Astrocyte (in vitro differentiated cells and primary cell): ENCODE results near the gene HSF4. TPM values are rescaled to one million over a fixed set of nuclear protein-coding genes. Genes with fewer than 3 reads are reported as not detected.

Source experiments
- DNase-seq: peaks from one replicate; pipeline ENCODE4 v3.0.0-alpha.2; 2010; ENCODE audit warnings: low read depth
- FAIRE-seq: peaks from 2 replicates; lab custom pipeline; 2011; peaks lifted over from hg19 to GRCh38; lab: Jason Lieb, UNC
- H2AFZ ChIP-seq: 2 replicates; pipeline ENCODE4 v1.6.0; 2012; ENCODE audit warnings: low read depth, low read length, inconsistent platforms
- H3K27ac ChIP-seq: 2 replicates; pipeline ENCODE4 v1.5.1; 2011; ENCODE audit warnings: low read depth, low read length, inconsistent platforms
- H3K27me3 ChIP-seq: 2 replicates; pipeline ENCODE4 v1.6.0; 2011; ENCODE audit warnings: low read length, inconsistent platforms; ENCODE audit not compliant: insufficient read depth
- H3K36me3 ChIP-seq: 2 replicates; pipeline ENCODE4 v1.5.1; 2011; ENCODE audit warnings: low read length, inconsistent platforms; ENCODE audit not compliant: insufficient read depth
- H3K4me1 ChIP-seq: 2 replicates; pipeline ENCODE4 v1.5.1; 2011; ENCODE audit warnings: low read length, inconsistent platforms; ENCODE audit not compliant: insufficient read depth
- H3K4me2 ChIP-seq: 2 replicates; pipeline ENCODE4 v1.6.0; 2012; ENCODE audit warnings: low read length, inconsistent platforms
- H3K4me3 ChIP-seq: 2 replicates; pipeline ENCODE4 v1.5.1; 2011; ENCODE audit warnings: low read depth, mild to moderate bottlenecking, low read length, inconsistent platforms; ENCODE audit not compliant: insufficient read depth
- H3K79me2 ChIP-seq: 2 replicates; pipeline ENCODE4 v1.6.0; 2012; ENCODE audit warnings: mild to moderate bottlenecking, low read length, inconsistent platforms; ENCODE audit not compliant: insufficient read depth
- H3K9ac ChIP-seq: 2 replicates; pipeline ENCODE4 v1.6.0; 2012; ENCODE audit warnings: mild to moderate bottlenecking, low read length, inconsistent platforms
- H3K9me3 ChIP-seq: 2 replicates; pipeline ENCODE4 v1.5.1; 2012; ENCODE audit warnings: low read depth, mild to moderate bottlenecking, low read length, inconsistent platforms; ENCODE audit not compliant: insufficient read depth
- H4K20me1 ChIP-seq: 2 replicates; pipeline ENCODE4 v1.6.0; 2012; ENCODE audit warnings: low read length, inconsistent platforms; ENCODE audit not compliant: insufficient read depth
- H3K27ac Mint-ChIP-seq: one replicate; pipeline ENCODE4 v1.8.0; 2021; ENCODE audit warnings: mild to moderate bottlenecking, mixed read lengths; ENCODE audit not compliant: unreplicated experiment
- H3K27me3 Mint-ChIP-seq: one replicate; pipeline ENCODE4 v1.8.0; 2021; ENCODE audit warnings: low read depth, mixed read lengths; ENCODE audit not compliant: unreplicated experiment
- H3K36me3 Mint-ChIP-seq: one replicate; pipeline ENCODE4 v1.8.0; 2021; ENCODE audit warnings: low read depth, mixed read lengths; ENCODE audit not compliant: unreplicated experiment
- H3K4me1 Mint-ChIP-seq: one replicate; pipeline ENCODE4 v1.8.0; 2021; ENCODE audit warnings: low read depth, mixed read lengths; ENCODE audit not compliant: unreplicated experiment
- H3K4me3 Mint-ChIP-seq: one replicate; pipeline ENCODE4 v1.8.0; 2021; ENCODE audit warnings: mild to moderate bottlenecking, moderate library complexity, mixed read lengths; ENCODE audit not compliant: unreplicated experiment
- H3K9me3 Mint-ChIP-seq: one replicate; pipeline ENCODE4 v1.8.0; 2021; ENCODE audit warnings: mild to moderate bottlenecking, mixed read lengths; ENCODE audit not compliant: unreplicated experiment
- CTCF ChIP-seq: IDR thresholded peaks from 2 replicates; pipeline ENCODE4 v1.5.1; 2011; ENCODE audit warnings: low read depth, mild to moderate bottlenecking, inconsistent platforms, low read length, moderate library complexity; ENCODE audit not compliant: insufficient read depth
- EZH2 ChIP-seq: IDR thresholded peaks from 2 replicates; pipeline ENCODE4 v1.6.1; 2012; ENCODE audit warnings: mild to moderate bottlenecking, low read length, inconsistent platforms; ENCODE audit not compliant: insufficient read depth
- total RNA-seq: library from RNA; stranded (reverse); gene quantifications from 2 replicates; pipeline ENCODE4 v1.2.1, GENCODE V29; 2021

Gene HSF4
- total RNA-seq, 1 donor from 2014 or later: 4.5 TPM

- Mint-ChIP-seq H3K36me3 (peaks cover 19% of the 10 kb centered on the region), H3K27ac (no peak overlapping the region), H3K27me3 (peaks cover 22% of the 10 kb centered on the region), H3K4me3 (no peak overlapping the region), H3K9me3 (peaks cover 2% of the 10 kb centered on the region), H3K4me1 (peaks cover 10% of the 10 kb centered on the region)
- no peak overlapping the region for H3K9ac ChIP-seq
- peaks cover 25% of the 10 kb centered on the region for H3K4me1 ChIP-seq
- H3K27me3 ChIP-seq: no peaks in the 10 kb centered on the region
- DNase-seq (no peak), FAIRE-seq (no peak)
- H2AFZ ChIP-seq: no peak overlapping the region
- no peak overlapping the region for H3K27ac ChIP-seq
- H3K79me2 ChIP-seq: peaks cover 11% of the 10 kb centered on the region
- no peak for TF ChIP-seq CTCF
- H3K4me2 ChIP-seq: no peak overlapping the region
- no peaks in the 10 kb centered on the region for H3K9me3 ChIP-seq
- H3K4me3 ChIP-seq: no peak overlapping the region
- no peaks in the 10 kb centered on the region for H3K36me3 ChIP-seq
- peaks cover 59% of the 10 kb centered on the region for H4K20me1 ChIP-seq
Measured at GRCh38 chr16:67176662-67177061, 12.1 kb downstream of the HSF4 start.

- Histone ChIP-seq H3K27me3 (no peaks in the 10 kb centered on the region), H3K9ac (no peak overlapping the region), H3K4me3 (no peak overlapping the region), H3K4me1 (peaks cover 36% of the 10 kb centered on the region), H3K36me3 (no peaks in the 10 kb centered on the region), H3K27ac (no peak overlapping the region), H3K79me2 (peaks cover 20% of the 10 kb centered on the region), H2AFZ (no peak overlapping the region), H4K20me1 (peaks cover 65% of the 10 kb centered on the region), H3K9me3 (no peaks in the 10 kb centered on the region), H3K4me2 (peak overlapping the region; percentile 72)
- Mint-ChIP-seq H3K4me1 (peaks cover 7% of the 10 kb centered on the region), H3K4me3 (no peak overlapping the region), H3K36me3 (peaks cover 16% of the 10 kb centered on the region), H3K27ac (no peak overlapping the region), H3K9me3 (peaks cover 2% of the 10 kb centered on the region), H3K27me3 (peaks cover 19% of the 10 kb centered on the region)
- TF ChIP-seq EZH2 (peak; percentile 33), CTCF (no peak)
- DNase-seq (no peak), FAIRE-seq (no peak)
Measured at GRCh38 chr16:67177743-67178699, 13.5 kb downstream of the HSF4 start.
